ENCODE data around the gene USP33. TPM values are rescaled to one million over a fixed set of nuclear protein-coding genes. Genes with fewer than 3 reads are reported as not detected.

Gene USP33
- total and polyA plus RNA-seq, 2 of the 13 experiments (the other 11 are each of a cell fraction or from before 2014, with no cell fraction given), result 32.0 to 49.1 TPM

DNA sequence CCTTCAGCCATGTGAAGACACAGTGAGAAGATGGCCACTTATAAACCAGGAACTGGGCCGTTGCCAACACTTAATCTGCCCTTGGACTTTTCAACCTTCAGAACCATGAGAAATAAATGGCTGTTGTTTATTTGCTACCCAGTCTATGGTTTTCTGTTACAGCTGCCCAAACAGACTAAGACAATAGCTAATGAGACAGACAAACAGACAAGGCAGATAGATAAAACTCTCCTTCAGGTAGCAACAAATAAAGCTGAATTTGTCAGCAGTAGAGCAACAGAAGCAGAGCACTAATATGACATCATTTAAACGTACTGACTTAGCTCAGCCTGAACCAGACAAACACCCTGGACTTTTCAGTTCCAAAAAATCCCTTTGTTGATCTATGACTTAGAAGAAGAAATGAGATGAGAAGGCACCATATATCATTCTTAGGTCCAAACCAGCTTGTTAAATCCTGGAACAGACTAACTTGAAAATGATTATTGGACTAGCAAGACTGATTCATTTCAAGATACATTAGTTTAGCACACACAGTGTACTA is 104.1 kb downstream of the USP33 start (continued):
- TF ChIP-seq AHDC1 (CRISPR knock-in tag; IDR thresholded peaks at IDR 0.05; ENCODE audit: borderline replicate concordance) (peak; percentile 54; the same call in 1 of the 2 replicates), CBFB (CRISPR knock-in tag; IDR thresholded peaks at IDR 0.05) (no peak), ZNF331 (CRISPR knock-in tag; IDR thresholded peaks at IDR 0.05) (peak; percentile 79; the same call in 1 of the 2 replicates), ZNF121 (CRISPR knock-in tag; IDR thresholded peaks at IDR 0.05) (no peak), HIVEP1 (CRISPR knock-in tag; IDR thresholded peaks at IDR 0.05) (no peak), PHF8 (CRISPR knock-in tag; IDR thresholded peaks at IDR 0.05) (no peak), ZNF124 (CRISPR knock-in tag; IDR thresholded peaks at IDR 0.05) (no peak), DMAP1 (CRISPR knock-in tag; IDR thresholded peaks at IDR 0.05) (no peak), JUND (CRISPR knock-in tag; IDR thresholded peaks at IDR 0.05) (no peak), ZNF33B (CRISPR knock-in tag; IDR thresholded peaks at IDR 0.05) (no peak), ZNF10 (CRISPR knock-in tag; IDR thresholded peaks at IDR 0.05; ENCODE audit: borderline replicate concordance, low read depth) (no peak), CBX5 (CRISPR knock-in tag; IDR thresholded peaks at IDR 0.05; ENCODE audit: borderline replicate concordance) (no peak), DRAP1 (CRISPR knock-in tag; IDR thresholded peaks at IDR 0.05) (no peak), FOXK2 (IDR thresholded peaks at IDR 0.05) (no peak)
- TF ChIP-seq, protein P1, sequence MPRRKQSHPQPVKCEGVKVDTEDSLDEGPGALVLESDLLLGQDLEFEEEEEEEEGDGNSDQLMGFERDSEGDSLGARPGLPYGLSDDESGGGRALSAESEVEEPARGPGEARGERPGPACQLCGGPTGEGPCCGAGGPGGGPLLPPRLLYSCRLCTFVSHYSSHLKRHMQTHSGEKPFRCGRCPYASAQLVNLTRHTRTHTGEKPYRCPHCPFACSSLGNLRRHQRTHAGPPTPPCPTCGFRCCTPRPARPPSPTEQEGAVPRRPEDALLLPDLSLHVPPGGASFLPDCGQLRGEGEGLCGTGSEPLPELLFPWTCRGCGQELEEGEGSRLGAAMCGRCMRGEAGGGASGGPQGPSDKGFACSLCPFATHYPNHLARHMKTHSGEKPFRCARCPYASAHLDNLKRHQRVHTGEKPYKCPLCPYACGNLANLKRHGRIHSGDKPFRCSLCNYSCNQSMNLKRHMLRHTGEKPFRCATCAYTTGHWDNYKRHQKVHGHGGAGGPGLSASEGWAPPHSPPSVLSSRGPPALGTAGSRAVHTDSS (CRISPR knock-in tag; conservative IDR thresholded peaks at IDR 0.05), result no peak
- TF ChIP-seq, protein P2, sequence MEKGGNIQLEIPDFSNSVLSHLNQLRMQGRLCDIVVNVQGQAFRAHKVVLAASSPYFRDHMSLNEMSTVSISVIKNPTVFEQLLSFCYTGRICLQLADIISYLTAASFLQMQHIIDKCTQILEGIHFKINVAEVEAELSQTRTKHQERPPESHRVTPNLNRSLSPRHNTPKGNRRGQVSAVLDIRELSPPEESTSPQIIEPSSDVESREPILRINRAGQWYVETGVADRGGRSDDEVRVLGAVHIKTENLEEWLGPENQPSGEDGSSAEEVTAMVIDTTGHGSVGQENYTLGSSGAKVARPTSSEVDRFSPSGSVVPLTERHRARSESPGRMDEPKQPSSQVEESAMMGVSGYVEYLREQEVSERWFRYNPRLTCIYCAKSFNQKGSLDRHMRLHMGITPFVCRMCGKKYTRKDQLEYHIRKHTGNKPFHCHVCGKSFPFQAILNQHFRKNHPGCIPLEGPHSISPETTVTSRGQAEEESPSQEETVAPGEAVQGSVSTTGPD (CRISPR knock-in tag; IDR thresholded peaks at IDR 0.05), result no peak
- TF ChIP-seq, protein P3, sequence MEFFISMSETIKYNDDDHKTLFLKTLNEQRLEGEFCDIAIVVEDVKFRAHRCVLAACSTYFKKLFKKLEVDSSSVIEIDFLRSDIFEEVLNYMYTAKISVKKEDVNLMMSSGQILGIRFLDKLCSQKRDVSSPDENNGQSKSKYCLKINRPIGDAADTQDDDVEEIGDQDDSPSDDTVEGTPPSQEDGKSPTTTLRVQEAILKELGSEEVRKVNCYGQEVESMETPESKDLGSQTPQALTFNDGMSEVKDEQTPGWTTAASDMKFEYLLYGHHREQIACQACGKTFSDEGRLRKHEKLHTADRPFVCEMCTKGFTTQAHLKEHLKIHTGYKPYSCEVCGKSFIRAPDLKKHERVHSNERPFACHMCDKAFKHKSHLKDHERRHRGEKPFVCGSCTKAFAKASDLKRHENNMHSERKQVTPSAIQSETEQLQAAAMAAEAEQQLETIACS (CRISPR knock-in tag; IDR thresholded peaks at IDR 0.05), result no peak
- TF ChIP-seq, protein P4, sequence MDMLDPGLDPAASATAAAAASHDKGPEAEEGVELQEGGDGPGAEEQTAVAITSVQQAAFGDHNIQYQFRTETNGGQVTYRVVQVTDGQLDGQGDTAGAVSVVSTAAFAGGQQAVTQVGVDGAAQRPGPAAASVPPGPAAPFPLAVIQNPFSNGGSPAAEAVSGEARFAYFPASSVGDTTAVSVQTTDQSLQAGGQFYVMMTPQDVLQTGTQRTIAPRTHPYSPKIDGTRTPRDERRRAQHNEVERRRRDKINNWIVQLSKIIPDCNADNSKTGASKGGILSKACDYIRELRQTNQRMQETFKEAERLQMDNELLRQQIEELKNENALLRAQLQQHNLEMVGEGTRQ (IDR thresholded peaks at IDR 0.05; ENCODE audit: low read depth, low read length), result no peak
- TF ChIP-seq, protein P4 (CRISPR knock-in tag; IDR thresholded peaks at IDR 0.05; ENCODE audit: borderline replicate concordance), result no peak
